ENCODE results near the gene VWA5B2. TPM values are rescaled to one million over a fixed set of nuclear protein-coding genes. Genes with fewer than 3 reads are reported as not detected.

The VWA5B2 gene
- total and polyA plus RNA-seq, 9 of the 15 experiments (the other 6 are each of a cell fraction or from before 2014, with no cell fraction given), result 0.04 TPM; not detected in 8

DNA sequence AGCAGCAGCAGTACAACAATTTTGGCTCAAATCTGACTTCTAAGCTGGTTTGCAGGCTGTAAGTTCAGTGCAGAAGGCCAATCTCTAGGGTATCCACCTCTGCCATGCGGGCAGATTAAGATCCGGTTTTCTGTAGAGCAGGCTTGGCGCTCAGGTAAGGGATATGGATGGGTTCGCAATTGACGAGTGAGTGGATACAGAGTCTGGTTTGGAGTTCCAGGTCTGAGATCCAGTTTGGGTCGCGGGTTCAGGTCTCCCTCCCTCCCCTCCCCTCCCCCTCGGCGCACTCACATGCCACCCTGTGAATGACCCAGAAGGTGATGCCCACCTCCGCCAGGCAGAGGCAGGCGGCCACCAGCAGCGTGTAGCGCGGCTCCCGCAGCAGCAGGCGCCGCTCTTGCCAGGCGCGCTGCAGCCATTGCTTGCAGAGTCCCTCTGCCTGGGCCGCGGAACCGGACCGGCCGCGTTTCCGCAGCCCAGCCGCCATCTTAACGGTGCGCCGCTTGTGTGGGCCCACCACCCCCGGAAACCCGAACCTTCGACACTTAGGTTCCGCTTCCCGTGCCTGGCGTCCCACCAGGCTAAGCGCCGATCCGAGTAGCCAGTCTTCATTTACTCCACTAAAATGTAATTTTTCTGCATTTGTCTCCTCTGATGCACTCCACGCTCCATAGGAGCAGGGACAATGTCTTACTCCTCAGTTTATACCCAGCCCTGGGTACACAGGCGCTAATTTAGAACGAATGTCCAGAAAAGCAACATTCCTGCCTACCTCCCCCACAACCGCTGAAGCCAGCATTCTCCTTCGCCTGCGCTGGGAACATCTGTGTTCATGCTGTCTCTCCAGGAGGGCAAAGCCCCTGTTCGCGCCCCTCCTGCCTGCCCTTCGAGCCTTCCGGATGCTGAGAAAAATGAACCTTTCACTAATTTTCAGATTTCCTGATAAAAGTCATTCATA is 19.3 kb downstream of the VWA5B2 start, which contains the start of gene ALG3 (continued):
- TF ChIP-seq, protein P1, sequence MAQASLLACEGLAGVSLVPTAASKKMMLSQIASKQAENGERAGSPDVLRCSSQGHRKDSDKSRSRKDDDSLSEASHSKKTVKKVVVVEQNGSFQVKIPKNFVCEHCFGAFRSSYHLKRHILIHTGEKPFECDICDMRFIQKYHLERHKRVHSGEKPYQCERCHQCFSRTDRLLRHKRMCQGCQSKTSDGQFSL (CRISPR knock-in tag; IDR thresholded peaks at IDR 0.05), result 0 out of 2 replicates have a peak, but pooled peaks have one; percentile 12
- TF ChIP-seq, protein P1 (tag; IDR thresholded peaks at IDR 0.05), result no peak
- TF ChIP-seq ZNF57 (CRISPR knock-in tag; IDR thresholded peaks at IDR 0.05) (no peak), SRSF1 (IDR thresholded peaks at IDR 0.05; ENCODE audit: low read depth, low read length) (no peak), USF2 (CRISPR knock-in tag; IDR thresholded peaks at IDR 0.05) (no peak), UBTF (IDR thresholded peaks at IDR 0.05; ENCODE audit: borderline replicate concordance in 1 of 2, low read depth in 2 of 2, low read length in 2 of 2) (no peak), NR2F6 (CRISPR knock-in tag; IDR thresholded peaks at IDR 0.05) (no peak), SRSF3 (IDR thresholded peaks at IDR 0.05; ENCODE audit: insufficient read depth, low read length) (0 out of 2 replicates have a peak, but pooled peaks have one; percentile 28), ELK3 (CRISPR knock-in tag; IDR thresholded peaks at IDR 0.05) (no peak), CREB1 (IDR thresholded peaks at IDR 0.05) (peak; percentile 60), CREB1 (CRISPR knock-in tag; IDR thresholded peaks at IDR 0.05) (no peak), SNRNP70 (optimal IDR thresholded peaks at IDR 0.05; ENCODE audit: low read depth, low read length) (no peak), BRD9 (IDR thresholded peaks at IDR 0.05; ENCODE audit: low read depth, partially characterized antibody) (no peak), ZNF76 (CRISPR knock-in tag; IDR thresholded peaks at IDR 0.05; ENCODE audit: borderline replicate concordance) (0 out of 2 replicates have a peak, but pooled peaks have one; percentile 46), TBL1XR1 (IDR thresholded peaks at IDR 0.05; ENCODE audit: low read length in 2 of 2) (0 out of 4 replicates have a peak, but pooled peaks of 1 of the 2 experiments have one; percentile 30), PPARD (CRISPR knock-in tag; IDR thresholded peaks at IDR 0.05) (no peak), BCOR (IDR thresholded peaks at IDR 0.05) (0 out of 2 replicates have a peak, but pooled peaks have one; percentile 10), MAFG (tag; conservative IDR thresholded peaks at IDR 0.05) (no peak), NKRF (IDR thresholded peaks at IDR 0.05; ENCODE audit: borderline replicate concordance) (peak; percentile 85; the same call in 1 of the 2 replicates), FOXA1 (IDR thresholded peaks at IDR 0.05; ENCODE audit: borderline replicate concordance) (no peak)

Measured in K562 (cell line).